SHP77 treated with DMSO at 0.1 percent for 48 hours (cell line): ENCODE results near the gene TRAF3IP1.

ENCODE experiments used
- DNase-seq: peaks from one replicate; lab custom pipeline; 2025; lab: John Stamatoyannopoulos, UW

TRAF3IP1 gene

GRCh38 chr2:238287737-238288649 is 32.3 kb upstream of the TRAF3IP1 start, which contains the start of gene PER2:
PER2 (minus strand) TSS chr2:238288610; CDS start chr2:238277936, 10,674 bp downstream.
- DNase-seq = no peak

GRCh38 chr2:238288650-238289573 is 31.4 kb upstream of the TRAF3IP1 start:
- peak; percentile 97 for DNase-seq

- DNase-seq = no peak
Observed at GRCh38 chr2:238289574-238289973, 30.7 kb upstream of the TRAF3IP1 start.

- DNase-seq = peak; percentile 95
Observed at GRCh38 chr2:238290091-238290509, 30.2 kb upstream of the TRAF3IP1 start.

GRCh38 chr2:238290715-238291549 is 29.4 kb upstream of the TRAF3IP1 start:
- peak; percentile 86 for DNase-seq

GRCh38 chr2:238291550-238292281 is 28.6 kb upstream of the TRAF3IP1 start:
- DNase-seq = no peak

- DNase-seq = no peak
Observed at GRCh38 chr2:238294046-238294392, 26.3 kb upstream of the TRAF3IP1 start.

- no peak for DNase-seq
Observed at GRCh38 chr2:238294393-238295143, 25.8 kb upstream of the TRAF3IP1 start.

GRCh38 chr2:238295144-238296112 is 24.9 kb upstream of the TRAF3IP1 start:
- no peak for DNase-seq

- no peak for DNase-seq
Observed at GRCh38 chr2:238296638-238297457, 23.5 kb upstream of the TRAF3IP1 start.

- DNase-seq = no peak
Observed at GRCh38 chr2:238299803-238300202, 20.5 kb upstream of the TRAF3IP1 start.

- no peak for DNase-seq
Observed at GRCh38 chr2:238302087-238302486, 18.2 kb upstream of the TRAF3IP1 start.

GRCh38 chr2:238302751-238303150 is 17.6 kb upstream of the TRAF3IP1 start:
- DNase-seq = no peak

- no peak for DNase-seq
Observed at GRCh38 chr2:238304116-238304515, 16.2 kb upstream of the TRAF3IP1 start.

GRCh38 chr2:238305092-238305862 is 15.0 kb upstream of the TRAF3IP1 start:
- no peak for DNase-seq

- no peak for DNase-seq
Observed at GRCh38 chr2:238305965-238306671, 14.2 kb upstream of the TRAF3IP1 start.

GRCh38 chr2:238306672-238306998 is 13.7 kb upstream of the TRAF3IP1 start:
- DNase-seq = no peak
